Smooth muscle cell (in vitro differentiated cells): ENCODE measurements around the gene SPPL3. TPM values are rescaled to one million over a fixed set of nuclear protein-coding genes. Genes with fewer than 3 reads are reported as not detected.

ENCODE experiments used
- DNase-seq: peaks from one replicate; lab custom pipeline; 2025; ENCODE audit not compliant: unreplicated experiment; lab: John Stamatoyannopoulos, UW
- H2AFZ ChIP-seq: fragments of 200-600 bp; sonication (generic); 2 replicates; pipeline ENCODE4 v1.6.0; 2016; ENCODE audit warnings: antibody characterized with exemption, low read depth, mild to moderate bottlenecking
- H3F3A ChIP-seq: fragments of 200-600 bp; sonication (generic); 2 replicates; pipeline ENCODE4 v1.6.0; 2017; ENCODE audit warnings: antibody characterized with exemption, low read depth
- H3K27ac ChIP-seq: fragments of 200-600 bp; sonication (generic); 2 replicates; pipeline ENCODE4 v1.5.1; 2016; ENCODE audit warnings: low read depth, mild to moderate bottlenecking
- H3K27me3 ChIP-seq: fragments of 200-600 bp; sonication (generic); 2 replicates; pipeline ENCODE4 v1.6.1; 2016; ENCODE audit warnings: low read depth, mild to moderate bottlenecking
- H3K36me3 ChIP-seq: fragments of 200-600 bp; sonication (generic); 2 replicates; pipeline ENCODE4 v1.5.1; 2016; ENCODE audit warnings: low read depth
- H3K4me1 ChIP-seq: fragments of 200-600 bp; sonication (generic); 2 replicates; pipeline ENCODE4 v1.5.1; 2016; ENCODE audit warnings: low read depth
- H3K4me2 ChIP-seq: fragments of 200-600 bp; sonication (generic); 2 replicates; pipeline ENCODE4 v1.6.0; 2016; ENCODE audit warnings: mild to moderate bottlenecking
- H3K4me3 ChIP-seq: fragments of 200-600 bp; sonication (generic); 2 replicates; pipeline ENCODE4 v1.5.1; 2016; ENCODE audit warnings: mild to moderate bottlenecking
- H3K79me2 ChIP-seq: fragments of 200-600 bp; sonication (generic); 2 replicates; pipeline ENCODE4 v1.6.0; 2016; ENCODE audit warnings: low read depth, mild to moderate bottlenecking
- H3K9ac ChIP-seq: fragments of 200-600 bp; sonication (generic); 2 replicates; pipeline ENCODE4 v1.6.0; 2016; ENCODE audit warnings: low read depth
- H3K9me3 ChIP-seq: fragments of 200-600 bp; sonication (generic); replicated peaks from 2 replicates; pipeline ENCODE4 v1.5.1; 2016; ENCODE audit warnings: low read depth
- H4K20me1 ChIP-seq: fragments of 200-600 bp; sonication (generic); 2 replicates; pipeline ENCODE4 v1.6.0; 2016; ENCODE audit warnings: low read depth
- WGBS: methylation state at CpG from one replicate; pipeline ENCODE4 v1.1.7; 2016; ENCODE audit warnings: low lambda C conversion rate; 5-methylcytosine and 5-hydroxymethylcytosine counted together
- polyA plus RNA-seq: library from polyadenylated mRNA; unstranded; fragments of >200 nt; fragmentation: Nextera tagmentation; extraction: Ambion mirVana; gene quantifications from 2 replicates; pipeline ENCODE4 v1.2.1, GENCODE V29; 2016
- total RNA-seq: library from RNA; depleted of rRNA; stranded (reverse); fragments of >200 nt; gene quantifications from 2 replicates; pipeline ENCODE4 v1.2.3, GENCODE V29; 2014
- TF ChIP-seq, protein P1 (sequence below): fragments of 200-600 bp; sonication (generic); IDR thresholded peaks from 2 replicates; pipeline ENCODE4 v1.5.1; 2017; ENCODE audit warnings: borderline replicate concordance, mild to moderate bottlenecking, antibody characterized with exemption; ENCODE audit not compliant: insufficient read depth, poor library complexity, severe bottlenecking

Gene SPPL3
- total and polyA plus RNA-seq, 2 experiments from 2014 or later, result 22.5 to 27.0 TPM

DNA sequence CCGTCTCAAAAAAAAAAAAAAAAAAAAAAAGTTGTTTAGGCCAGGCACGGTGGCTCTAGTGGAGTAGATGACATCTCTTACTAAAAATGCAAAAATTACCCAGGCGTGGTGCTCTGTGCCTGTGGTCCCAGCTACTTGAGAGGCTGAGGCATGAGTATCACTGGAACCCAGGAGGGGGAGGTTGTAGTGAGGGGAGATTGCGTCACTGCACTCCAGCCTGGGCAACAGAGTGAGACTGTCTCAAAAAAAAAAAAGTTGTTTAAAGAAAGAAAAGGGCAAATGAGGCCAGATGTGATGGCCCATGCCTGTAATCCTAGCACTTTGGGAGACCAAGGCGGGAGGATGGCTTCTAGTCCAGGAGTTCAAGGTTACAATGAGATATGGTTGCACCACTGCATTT is 36.6 kb upstream of the SPPL3 start:
- H3K27me3 ChIP-seq, result no peaks in the 10 kb centered on the region
- no peak overlapping the region for H3K9ac ChIP-seq
- H3K27ac ChIP-seq, result no peak overlapping the region
- H2AFZ ChIP-seq, result no peak overlapping the region
- H3F3A ChIP-seq, result no peaks in the 10 kb centered on the region
- TF ChIP-seq, protein P1, sequence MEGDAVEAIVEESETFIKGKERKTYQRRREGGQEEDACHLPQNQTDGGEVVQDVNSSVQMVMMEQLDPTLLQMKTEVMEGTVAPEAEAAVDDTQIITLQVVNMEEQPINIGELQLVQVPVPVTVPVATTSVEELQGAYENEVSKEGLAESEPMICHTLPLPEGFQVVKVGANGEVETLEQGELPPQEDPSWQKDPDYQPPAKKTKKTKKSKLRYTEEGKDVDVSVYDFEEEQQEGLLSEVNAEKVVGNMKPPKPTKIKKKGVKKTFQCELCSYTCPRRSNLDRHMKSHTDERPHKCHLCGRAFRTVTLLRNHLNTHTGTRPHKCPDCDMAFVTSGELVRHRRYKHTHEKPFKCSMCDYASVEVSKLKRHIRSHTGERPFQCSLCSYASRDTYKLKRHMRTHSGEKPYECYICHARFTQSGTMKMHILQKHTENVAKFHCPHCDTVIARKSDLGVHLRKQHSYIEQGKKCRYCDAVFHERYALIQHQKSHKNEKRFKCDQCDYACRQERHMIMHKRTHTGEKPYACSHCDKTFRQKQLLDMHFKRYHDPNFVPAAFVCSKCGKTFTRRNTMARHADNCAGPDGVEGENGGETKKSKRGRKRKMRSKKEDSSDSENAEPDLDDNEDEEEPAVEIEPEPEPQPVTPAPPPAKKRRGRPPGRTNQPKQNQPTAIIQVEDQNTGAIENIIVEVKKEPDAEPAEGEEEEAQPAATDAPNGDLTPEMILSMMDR, result no peak
- 66% methylated on average over 5 of the region's 5 CpGs for WGBS
- no peak overlapping the region for H3K4me3 ChIP-seq
- H3K4me2 ChIP-seq, result no peak overlapping the region
- no peak for DNase-seq
- no peaks in the 10 kb centered on the region for H3K4me1 ChIP-seq
- H3K36me3 ChIP-seq, result no peaks in the 10 kb centered on the region
- H4K20me1 ChIP-seq, result no peaks in the 10 kb centered on the region
- no peaks in the 10 kb centered on the region for H3K9me3 ChIP-seq
- no peaks in the 10 kb centered on the region for H3K79me2 ChIP-seq

DNA sequence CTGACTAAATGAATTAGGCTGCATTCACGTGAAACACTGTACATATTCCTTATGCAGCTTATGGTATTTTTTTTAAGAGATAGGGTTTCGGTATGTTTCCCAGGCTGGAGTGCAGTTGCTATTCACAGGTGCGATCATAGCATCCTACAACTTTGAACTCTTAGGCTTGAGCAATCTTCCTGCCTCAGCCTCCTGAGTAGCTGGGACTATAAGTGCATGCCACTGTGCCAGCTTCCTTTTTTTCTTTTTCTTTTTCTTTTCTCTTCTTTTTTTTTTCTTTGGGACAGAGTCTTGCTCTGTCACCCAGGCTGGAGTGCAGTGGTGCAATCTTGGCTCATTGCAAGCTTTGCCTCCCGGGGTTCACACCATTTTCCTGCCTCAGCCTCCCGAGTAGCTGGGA is 35.8 kb upstream of the SPPL3 start:
- Histone ChIP-seq H2AFZ (no peak overlapping the region), H3K9me3 (no peaks in the 10 kb centered on the region), H3K4me3 (no peak overlapping the region), H4K20me1 (no peaks in the 10 kb centered on the region), H3F3A (no peaks in the 10 kb centered on the region), H3K4me1 (no peaks in the 10 kb centered on the region), H3K79me2 (no peaks in the 10 kb centered on the region), H3K9ac (no peak overlapping the region), H3K36me3 (no peaks in the 10 kb centered on the region), H3K4me2 (no peak overlapping the region), H3K27ac (no peak overlapping the region), H3K27me3 (no peaks in the 10 kb centered on the region)
- WGBS, result 84% methylated on average over 5 of the region's 5 CpGs
- DNase-seq, result no peak
- TF ChIP-seq, protein P1, result no peak

DNA sequence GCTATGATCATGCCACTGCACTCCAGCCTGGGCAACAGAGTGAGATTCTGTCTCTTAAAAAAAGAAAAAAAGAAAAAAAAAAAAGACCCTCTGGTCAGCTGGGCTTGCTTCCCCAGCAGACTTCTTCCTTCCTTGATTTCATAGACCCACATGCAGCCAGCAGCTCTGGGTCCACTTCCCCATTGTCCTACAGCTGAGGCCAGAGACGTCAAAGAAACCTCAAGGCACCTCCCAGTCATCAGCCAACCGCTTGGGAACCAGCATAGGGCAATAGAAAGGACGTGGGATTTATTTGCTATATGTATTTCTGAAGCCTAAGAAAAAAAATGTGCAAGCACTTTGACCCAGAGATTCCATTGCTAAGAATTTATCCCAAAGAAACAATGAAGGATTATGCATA is 35.4 kb upstream of the SPPL3 start:
- Histone ChIP-seq H3K79me2 (no peaks in the 10 kb centered on the region), H2AFZ (no peak overlapping the region), H4K20me1 (no peaks in the 10 kb centered on the region), H3K27me3 (no peaks in the 10 kb centered on the region), H3K4me1 (no peaks in the 10 kb centered on the region), H3K9ac (no peak overlapping the region), H3F3A (no peaks in the 10 kb centered on the region), H3K4me2 (no peak overlapping the region), H3K4me3 (no peak overlapping the region), H3K36me3 (no peaks in the 10 kb centered on the region), H3K9me3 (no peaks in the 10 kb centered on the region), H3K27ac (no peak overlapping the region)
- 66% methylated on average over 3 of the region's 3 CpGs for WGBS
- TF ChIP-seq, protein P1, result no peak
- no peak for DNase-seq

DNA sequence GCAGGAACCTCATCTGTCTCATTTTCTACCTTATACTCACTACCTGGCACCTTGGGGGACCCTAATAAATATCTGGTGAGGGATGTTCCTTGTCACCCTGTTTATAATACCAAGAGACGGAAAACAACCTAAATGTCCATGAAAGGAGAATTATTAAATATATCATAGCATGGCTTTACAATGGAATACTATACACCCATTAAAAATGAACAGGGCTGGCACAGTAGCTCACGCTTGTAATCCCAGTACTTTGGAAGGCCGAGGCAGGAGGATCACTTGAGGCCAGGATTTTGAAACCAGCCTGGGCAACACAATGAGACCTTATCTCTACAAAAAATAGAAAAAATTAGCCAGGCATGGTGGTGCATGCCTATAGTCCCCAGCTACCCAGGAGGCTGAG is 34.3 kb upstream of the SPPL3 start:
- Histone ChIP-seq H3K79me2 (no peaks in the 10 kb centered on the region), H3K27ac (no peak overlapping the region), H3K4me1 (no peaks in the 10 kb centered on the region), H3K9me3 (no peaks in the 10 kb centered on the region), H3K4me3 (no peak overlapping the region), H3K36me3 (no peaks in the 10 kb centered on the region), H3K27me3 (no peaks in the 10 kb centered on the region), H2AFZ (no peak overlapping the region), H4K20me1 (no peaks in the 10 kb centered on the region), H3K4me2 (no peak overlapping the region), H3K9ac (no peak overlapping the region), H3F3A (no peaks in the 10 kb centered on the region)
- TF ChIP-seq, protein P1, result no peak
- WGBS, result 94% methylated on average over 3 of the region's 3 CpGs
- no peak for DNase-seq
